GM21515 (cell line): ENCODE measurements around the gene HCN4.

Experiments
- ATAC-seq: cut with Tn5 transposase; IDR thresholded peaks from one replicate; pipeline ENCODE4 v1.9.1; 2021; ENCODE audit not compliant: unreplicated experiment

The HCN4 gene

DNA sequence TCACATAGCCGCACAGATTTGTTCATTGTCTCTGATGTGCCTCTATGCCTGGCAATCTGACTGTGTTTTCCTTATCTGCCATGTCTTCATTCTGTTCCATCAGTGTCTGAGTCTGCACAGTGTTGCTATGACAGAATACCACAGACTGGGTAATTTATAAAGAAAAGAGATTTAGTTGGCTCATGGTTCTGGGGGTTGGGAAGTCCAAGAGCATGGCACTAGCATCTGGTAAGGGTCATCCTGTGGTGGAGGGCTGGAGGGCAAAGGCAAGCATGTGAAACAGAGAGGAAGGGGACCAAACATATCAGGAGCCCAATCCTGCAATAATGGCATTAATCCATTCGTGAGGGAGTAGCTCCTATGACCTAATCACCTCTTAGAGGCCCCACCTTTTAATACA lies 11.9 kb upstream of the HCN4 start:
- ATAC-seq: no peak

DNA sequence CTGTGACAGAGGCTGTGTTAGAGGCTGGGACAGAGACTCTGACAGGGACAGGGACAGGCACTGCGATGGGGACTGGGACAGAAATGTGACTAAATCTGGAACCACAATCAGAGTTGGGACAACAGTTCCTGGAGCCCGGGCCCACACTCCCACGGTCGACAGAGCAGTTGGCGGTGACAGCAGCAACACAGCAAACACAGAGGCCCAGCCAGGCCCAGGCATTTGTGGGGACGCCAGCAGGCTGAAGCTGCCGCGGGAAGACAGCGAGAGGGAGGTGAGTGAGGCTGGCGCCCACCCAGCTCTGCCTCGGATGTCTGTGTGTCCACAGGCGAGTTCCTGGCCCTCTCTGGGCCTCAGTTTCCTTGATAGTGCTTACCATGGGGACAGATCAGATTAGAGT lies 9.3 kb upstream of the HCN4 start:
- no peak for ATAC-seq

DNA sequence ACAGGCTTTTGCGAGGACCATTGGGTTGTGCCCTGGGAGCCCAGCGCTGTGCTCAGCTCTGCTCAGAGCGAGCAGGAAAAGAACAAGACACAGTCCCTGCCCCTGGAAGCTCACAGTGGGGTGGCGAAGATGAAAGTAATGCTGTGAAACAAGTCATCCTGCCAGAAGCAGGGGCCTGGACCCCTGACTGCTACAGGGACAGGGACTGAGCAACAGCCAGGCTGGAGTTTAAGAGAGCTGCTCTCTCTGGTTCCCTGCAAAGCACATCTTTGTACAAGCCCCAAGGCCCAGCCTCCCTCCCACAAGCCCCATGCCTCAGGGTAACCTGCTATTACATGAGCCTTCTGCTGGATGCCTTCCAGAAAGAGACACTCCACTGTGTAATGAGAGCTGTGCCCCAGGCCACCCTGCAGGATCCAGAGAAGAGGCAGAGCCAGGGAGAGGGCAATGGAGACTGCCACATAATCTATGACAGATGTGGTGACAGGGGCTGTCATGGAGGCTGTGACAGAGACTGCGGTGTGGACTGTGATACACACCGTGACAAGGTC lies 7.1 kb upstream of the HCN4 start:
- ATAC-seq: no peak

DNA sequence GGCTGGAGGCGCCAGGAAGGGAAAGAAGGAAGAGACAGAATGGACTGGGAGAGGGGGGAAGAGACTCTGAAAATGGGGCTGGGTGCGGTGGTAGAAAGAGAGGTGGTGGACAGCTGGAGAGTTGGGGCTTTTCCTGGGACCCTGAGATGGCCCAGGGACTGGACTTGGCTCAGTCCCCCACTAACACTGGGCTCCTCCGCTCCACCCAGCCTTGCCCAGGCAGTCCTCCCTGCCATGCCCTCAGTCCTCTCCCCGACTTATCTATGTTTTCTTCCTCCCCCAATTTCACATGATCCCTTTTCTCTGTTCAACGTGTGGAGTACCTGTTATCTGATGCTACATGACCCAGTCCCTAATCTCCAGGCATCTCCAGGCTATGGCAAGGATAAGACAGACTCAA lies 6.3 kb upstream of the HCN4 start:
- ATAC-seq: no peak

DNA sequence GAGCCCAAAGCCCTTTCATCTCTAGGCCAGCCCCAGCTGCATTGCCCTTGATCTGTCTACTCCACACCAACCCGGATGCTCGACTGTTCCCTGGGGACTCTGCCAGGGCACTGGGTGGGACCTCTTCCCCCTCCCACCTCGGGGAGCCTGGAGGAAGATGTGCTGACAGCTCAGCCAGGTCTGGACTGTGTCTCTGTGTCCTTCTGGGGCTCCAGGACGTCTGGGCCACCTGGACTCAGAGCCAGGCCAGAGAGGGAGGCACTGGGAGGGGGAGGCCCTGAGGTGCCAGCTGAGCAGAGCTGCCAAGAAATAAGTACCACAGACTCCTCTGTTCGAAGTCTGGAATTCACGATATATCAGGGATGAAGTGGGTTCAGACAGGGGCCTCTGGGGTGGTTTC lies 5.8 kb upstream of the HCN4 start:
- no peak for ATAC-seq

DNA sequence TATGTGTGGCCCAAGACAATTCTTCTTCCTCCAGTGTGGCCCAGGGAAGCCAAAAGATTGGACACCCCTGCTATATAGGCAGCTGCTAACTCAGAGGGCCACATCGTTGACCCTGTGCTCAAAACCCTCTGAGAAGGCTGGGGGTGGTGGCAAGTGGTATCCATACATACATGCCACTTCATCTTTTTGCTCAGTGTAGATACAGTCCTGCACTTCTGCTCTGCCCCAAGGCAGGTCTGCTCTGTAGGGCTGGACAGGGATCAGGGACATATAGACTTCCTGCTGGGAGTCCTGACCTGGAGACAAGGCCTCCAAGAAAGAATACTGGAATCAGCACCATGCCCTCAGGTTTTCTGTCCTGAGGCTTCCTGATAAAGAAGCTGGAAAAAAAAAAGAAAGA lies 4.5 kb upstream of the HCN4 start:
- ATAC-seq: no peak

DNA sequence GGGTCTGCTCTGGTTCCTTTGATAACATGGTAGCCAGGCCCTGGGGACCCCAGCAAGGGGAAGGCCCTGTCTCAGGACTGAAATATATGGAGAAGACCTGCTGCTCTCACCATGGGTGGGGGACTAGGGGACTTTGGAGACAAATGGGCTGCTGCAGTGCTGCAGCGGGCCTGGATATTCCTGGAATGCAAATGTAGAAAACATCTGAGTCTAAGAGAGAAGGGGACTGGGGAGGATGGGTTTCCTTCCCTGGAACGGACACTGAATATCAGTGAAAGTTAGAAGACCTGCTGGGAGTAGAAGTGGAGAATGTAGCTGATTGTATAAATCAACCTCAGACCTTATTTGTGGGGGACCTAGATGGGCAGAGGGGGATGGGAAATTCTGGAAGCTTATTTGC lies 3.1 kb upstream of the HCN4 start:
- ATAC-seq: no peak

DNA sequence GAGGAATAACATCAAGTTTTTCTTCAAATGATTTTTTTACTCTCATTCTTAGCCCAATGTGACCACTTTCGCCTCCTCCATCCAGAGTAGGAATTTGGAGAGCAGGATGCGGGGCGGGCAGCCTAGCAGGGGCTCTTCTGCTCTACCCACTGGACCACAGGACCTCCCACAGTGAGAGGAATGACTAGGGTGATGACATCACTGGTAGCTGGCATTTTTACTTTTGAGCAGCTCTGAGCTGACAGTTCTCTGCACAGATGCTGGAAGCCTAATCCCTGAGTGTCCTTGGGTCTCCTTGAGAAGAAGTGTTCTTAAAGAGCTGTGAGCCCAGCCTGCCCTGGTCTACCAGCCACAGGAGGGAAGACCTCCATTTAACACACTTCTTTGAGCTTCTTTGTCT lies 1.4 kb upstream of the HCN4 start:
- ATAC-seq: no peak

DNA sequence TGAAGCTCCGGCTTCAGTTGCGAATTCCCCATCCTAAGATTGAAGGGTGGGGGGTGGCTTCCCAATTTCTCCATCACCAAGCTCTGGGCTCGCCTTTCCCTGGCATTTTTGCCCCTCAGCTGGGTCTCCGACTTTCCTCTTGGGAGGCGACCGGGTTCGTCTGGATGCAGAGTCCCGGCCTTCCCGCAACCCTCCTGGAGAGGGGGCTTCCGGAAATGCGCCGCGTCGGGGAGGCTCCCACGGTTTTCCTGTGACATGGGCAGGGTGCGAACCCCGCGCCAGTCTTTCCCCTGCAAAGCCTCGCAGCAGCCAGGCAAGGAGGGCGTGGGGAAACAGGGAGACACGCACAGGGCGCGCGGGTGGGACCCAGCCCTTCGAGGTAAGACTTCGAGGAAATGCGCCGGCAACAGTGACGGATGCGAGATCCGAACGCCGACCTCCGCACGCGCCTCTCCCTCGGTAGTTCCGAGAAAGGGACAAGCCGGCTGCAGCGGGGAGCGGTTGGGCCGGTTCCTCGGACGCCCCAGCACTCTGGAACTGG lies 466 bp upstream of the HCN4 start:
- no peak for ATAC-seq

DNA sequence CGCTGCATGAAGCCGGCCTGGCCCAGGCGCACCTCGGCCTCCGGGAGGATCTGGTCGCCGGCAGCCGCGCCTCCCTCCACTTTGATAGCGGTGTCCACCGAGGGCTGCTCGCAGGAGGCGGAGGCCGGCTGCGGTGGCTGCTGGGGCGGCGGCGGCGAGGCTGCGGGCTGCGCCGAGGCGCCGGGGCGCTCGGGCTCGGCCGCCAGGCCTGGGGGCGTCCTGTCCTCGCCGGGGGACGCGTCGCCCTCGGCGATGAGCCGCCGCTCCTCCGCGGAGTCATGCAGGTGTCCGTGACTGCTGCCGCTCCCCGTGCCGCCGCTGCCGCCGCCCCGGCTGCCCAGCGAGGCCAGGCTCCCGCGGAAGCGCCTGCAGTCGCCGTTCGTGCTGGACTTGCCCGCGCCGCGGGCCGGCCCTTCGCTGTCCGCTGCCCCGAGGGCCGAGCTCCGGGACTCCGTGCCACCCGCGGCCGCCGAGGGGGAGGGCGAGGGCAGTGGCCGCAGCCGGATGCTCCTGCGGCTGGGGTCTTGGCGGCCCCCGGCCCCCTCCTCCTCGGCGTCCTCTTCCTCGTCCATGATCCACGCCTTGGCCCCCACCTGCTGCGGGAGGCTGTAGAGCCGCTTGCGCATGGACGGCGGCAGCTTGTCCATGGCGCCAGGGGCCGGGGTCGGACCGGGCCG lies 996 bp downstream of the HCN4 start:
- no peak for ATAC-seq

DNA sequence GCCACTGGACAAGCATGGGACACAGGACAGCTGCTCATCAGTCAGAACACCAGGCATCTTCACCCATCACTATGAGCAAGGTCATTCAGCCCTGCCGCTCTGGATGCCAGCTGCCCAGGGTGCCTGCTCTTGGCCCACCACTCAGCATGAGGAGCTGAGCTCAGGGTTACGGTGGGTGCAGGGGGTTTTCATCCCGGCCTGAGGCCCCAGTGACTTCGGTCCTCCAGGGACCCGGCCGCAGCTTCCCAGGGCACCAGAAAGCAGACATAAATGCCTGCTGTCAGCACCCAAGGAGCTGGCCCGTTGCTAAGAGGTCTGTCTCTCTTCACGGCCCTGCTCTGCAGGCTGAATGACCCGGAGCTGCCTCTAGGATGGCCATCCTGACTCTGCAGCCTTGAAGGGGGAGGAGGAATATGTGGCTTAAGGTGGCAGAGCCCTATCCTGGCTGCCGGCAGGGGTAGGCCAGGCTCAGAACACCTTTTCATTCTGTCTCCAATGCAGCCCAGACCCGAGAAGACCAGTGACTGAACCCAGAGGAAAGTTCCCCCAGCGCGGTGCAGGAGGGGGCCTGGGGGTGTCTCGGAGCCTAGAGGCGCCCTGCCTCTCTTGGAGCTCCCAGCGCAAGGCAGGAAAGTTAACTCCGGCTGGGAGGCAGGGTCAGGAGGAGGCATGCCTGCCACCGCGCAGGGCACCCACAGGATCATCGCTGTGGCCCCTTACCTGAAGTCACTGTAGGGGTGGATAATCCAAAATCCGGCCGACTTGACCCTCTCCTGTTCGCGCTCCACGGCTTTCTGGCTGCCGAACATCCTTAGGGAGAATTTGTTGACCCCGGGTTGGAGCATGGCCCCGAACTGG lies 1.8 kb downstream of the HCN4 start:
- ATAC-seq: no peak

DNA sequence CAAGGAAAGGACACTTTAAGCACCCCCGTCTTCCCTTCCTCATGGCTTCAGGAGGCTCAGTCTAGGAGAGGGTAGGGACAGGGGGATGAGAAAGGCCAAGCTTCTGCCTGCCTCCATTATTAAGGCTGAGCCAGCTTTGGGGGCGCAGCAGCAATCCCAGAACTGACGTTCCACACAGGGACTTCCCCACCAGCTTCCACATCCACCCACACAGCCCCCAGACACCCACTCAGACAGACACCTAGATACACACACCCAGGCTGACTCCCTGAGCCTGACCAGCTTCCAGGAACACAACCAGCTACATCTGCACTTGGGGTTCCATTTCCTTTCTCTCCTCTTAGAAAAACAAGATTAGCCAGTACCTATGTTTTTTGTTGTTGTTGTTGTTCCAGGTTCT lies 4.7 kb downstream of the HCN4 start:
- ATAC-seq: no peak

DNA sequence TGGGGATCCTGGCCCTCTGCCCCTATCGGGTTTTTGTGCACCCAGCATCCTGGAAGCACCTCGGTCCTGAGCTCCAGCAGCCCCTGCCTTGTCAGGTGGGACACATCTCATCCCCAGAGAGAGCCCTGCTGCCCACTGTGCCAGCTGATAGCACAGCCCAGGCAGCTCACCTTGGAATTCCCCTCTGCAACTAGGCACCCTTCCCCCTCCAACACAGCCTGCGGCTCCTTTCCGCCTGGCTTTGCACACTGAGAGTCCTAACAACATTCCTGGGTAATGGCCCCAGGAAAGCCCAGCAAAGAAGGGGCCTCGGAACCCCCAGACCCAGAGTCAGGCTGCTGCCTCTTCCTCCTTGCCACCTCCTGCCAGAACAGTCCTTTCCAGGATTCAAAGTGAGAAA lies 5.9 kb downstream of the HCN4 start:
- ATAC-seq: no peak

DNA sequence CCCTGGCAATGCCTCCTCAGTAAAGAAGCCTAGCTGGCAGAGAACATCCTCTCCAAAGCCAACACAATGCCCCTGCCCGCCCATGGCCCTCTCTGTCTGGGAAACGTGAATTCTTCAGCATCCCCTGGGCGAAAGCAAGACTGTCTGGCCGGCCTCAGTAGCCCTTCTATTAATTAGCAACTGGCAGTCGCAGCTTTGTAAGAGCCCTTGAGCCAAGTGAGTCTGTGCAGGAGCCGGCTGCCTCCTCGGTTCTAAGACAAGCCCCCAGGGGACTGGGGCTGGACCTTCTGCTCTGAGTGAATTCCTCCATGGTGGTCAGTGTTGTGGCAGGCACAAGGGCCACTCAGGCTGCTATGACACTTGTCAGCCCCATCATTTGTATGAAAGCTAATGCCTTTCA lies 7.4 kb downstream of the HCN4 start:
- no peak for ATAC-seq

DNA sequence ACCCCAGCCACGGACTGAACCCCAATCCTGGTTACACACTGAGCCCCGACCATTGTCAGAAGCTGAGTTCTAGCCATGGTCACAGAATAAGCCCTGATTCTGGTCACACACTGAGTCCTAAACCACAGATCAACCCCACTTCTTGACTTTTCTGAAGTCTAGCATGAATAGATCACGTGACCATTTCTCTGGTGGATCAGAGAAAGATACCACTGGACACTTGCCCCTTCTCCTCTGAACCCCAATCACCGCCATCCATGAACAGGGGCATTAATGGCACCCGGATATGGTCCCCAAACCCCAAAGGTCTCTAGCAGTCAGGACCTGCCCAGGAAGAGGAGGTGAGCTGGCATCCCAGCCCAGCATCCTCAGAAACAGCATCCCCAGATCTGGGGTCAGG lies 9.1 kb downstream of the HCN4 start:
- no peak for ATAC-seq

DNA sequence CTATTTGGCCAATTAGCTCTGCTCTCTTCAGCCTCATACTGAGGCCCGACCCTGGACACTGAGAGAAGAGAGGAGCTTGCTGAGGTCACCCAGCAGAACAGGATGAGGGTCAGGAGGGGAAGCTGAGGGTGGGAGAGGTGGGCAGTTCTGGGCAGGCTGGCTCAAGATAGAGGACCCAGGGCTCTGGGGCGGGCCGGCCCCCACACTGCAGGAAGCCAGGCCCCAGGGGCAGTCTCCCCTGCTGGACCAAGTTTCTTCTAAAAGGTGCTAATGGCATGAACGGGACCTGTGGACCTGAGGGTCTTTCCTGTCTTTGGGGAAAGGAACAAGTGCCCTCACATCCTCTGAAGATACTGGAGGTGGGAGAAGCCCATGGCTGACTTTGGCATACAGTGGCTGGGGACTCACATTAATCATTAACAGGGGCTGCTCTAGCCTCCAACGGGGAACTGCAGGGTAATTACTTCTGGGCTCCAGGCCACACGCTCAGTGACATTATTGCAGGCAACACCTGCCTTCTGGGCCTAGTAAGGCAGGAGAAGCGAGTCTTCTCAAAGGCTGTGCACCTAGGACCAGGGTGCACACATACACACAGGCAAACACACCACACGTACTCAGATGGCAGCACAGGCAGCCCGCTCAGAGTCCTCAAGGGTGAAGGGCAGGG lies 10.6 kb downstream of the HCN4 start:
- ATAC-seq: no peak

DNA sequence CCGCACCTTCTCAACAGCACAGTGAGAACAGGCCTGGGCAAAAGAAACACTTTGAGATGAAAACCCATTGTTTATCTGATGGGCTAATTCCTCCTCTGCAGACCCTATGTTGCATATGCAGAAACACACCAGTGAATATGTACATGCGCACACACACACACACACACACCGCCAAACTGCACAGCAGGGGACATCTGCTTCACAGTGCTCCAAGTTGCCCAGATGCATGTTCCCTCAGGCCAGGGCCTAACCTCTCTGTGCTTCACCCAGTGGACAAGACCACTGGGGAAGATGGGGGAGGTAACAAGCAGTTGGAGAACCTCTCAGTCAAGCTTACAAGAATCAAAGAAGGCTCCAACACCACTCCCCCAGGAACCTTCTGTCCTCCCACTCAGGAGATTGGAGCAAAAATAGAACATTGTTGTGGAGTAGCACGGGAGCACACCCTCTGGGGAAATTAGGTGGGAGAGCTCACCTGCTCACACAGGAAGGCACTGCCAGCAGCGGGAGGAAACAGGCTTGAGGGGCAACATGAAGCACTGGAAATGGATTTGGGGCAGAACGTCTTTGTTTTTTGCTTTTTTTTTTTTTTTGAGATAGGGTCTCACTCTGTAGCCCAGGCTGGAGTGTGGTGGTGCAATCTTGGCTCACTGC lies 13.0 kb downstream of the HCN4 start:
- no peak for ATAC-seq

DNA sequence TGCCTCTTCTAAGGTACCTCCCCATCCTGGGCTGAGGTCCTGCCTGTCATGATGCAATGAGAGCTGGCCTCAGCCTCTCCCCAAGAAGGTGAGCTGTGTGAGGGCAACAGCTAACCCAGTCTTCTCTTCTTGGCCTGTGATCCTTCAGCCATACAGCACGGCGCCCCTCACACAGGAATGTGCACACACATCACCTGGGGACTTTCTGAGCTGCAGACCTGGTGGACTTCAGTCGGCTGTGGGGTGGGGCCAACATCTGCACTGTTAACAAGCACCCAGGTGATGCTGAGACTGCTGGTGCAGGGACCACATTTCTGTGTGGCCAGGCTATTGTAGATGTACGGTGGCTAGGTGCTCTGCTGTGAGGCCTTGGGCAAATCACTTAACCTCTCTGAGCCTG lies 14.5 kb downstream of the HCN4 start:
- no peak for ATAC-seq

DNA sequence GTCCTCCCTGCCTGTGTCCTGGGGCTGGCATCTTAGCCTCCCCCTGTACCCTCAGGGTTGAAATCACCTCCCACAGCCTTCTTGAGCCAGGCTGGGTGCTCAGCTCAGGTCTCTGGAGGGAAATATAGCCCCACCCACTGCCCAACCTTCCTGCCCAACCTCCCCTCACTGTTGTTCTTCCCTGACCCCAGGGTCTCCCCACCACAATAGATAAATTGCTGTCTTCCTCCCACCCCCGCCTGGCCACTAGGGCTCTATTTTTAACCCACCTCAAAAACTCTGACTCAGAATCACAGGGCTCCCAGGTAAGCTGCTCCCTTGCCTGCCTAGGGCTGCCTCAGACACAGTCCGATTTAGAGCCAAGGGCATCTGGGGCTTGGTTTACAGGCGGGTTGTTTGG lies 15.0 kb downstream of the HCN4 start:
- no peak for ATAC-seq

DNA sequence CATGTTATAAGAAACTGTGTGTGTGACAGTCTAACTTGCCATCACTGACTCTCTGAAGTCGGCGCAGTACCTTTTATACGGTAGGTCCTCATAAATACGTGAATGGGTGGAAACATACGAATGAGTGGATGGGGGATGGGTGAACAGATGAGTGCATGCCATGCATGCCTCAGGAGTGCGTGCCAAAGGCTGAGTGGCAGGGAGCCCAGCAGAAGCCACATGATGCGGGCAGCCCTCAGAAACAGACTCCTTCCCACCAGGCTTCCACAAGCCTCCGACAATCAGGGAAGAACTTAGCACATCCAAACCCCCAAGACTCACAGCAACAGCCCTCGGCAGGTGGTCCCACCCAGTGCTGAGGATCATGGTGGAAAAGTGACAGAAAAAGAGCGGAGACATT lies 16.7 kb downstream of the HCN4 start:
- no peak for ATAC-seq

DNA sequence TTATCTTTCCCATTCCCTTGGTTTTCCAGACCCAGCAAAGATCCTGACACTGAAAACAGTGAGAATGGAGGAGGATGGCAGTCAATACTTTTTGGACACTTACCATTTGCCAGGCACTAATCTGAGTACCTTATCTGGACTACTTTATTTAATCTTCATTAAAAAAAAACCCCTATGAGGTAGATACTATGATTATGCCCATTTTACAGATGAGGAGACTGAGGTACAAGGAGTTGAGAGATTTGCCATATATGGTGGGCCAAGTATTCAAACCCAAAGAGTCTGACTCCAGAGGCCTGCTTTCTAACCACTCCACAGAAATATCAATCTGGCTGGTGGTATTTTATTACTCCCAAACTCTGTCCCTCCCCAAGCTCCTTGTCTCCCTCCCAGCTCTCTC lies 19.6 kb downstream of the HCN4 start:
- no peak for ATAC-seq
